HG03280 (cell line): Measurements from ENCODE around the gene LMO2.

Experiments used
- ATAC-seq: cut with Tn5 transposase; IDR thresholded peaks from one replicate; pipeline ENCODE4 v1.9.1; 2021; ENCODE audit warnings: mild to moderate bottlenecking, moderate library complexity; ENCODE audit not compliant: unreplicated experiment

The LMO2 gene

DNA sequence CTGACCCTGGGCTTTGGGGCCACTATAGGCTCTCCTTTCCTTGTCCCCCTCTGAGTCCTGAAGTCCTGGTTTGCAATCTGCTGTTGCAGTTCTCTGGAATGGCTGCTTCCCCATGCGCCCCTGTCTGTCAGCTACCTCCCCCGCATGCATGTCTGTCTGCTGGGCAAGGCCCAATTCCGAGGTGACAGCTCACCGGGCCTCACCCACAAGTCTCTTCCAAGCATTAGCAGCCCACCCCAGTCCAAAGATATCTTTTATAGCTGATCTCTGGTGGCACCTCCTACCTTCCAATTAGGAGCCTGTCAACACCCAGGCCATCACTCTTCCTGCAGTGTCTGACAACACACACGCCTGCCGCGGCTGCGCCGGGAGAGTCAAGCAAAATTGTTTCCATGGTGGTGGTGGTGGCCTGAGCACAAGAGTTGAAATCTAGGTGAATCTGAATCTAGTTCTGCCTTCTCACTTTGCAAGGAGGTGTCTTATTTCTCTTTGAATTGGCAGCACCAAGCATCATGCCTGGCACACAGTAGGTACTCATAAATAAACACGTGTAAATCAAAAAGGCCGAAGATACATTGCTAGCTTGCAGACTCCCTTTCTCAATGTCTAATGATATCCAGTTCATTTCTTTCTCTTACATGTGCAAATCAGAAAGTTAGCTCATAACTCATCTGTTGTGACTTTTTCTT, 1.2 kb upstream of the LMO2 start:
- ATAC-seq: no peak

DNA sequence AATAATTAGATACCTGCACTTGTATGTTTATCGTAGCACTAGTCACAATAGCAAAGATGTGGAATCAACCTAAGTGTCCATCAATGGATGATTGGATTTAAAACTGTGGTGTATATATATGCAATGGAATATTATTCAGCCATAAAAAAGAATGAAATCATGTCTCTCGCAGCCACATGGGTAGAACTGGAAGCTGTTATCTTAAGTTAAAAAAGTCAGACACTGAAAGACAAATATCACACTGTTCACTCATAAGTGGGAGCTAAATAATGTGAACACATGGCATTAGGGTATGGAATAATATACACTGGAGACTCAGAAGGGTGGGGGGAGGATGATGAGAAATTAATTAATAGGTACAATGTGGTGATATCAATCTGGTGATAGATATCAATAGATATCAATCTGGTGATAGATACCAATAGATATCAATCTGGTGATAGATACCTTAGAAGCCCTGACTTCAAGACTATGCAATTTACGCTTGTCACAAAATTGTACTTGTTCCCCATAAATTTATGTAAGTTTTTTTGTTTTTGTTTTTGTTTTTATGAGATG, 2.0 kb downstream of the LMO2 start:
- ATAC-seq: no peak

DNA sequence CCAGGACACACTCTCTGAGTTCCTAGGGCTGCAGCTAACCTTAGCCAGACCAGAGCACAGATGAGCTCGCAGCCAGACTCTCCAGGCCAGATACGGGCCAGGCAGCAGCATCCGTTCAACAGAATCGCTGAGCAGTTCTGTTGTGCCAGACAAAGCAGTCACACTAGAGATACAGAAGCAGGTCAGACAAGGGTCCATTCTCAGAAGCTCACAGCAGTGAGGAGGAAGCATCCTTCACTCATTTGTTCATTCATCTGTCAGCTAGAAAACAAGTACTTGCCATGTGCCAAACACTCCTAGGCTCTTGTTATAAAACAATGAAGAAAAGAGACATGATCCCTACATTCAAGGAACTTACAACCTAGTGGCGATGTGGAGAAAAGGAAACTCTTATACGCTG, 2.6 kb downstream of the LMO2 start:
- ATAC-seq: no peak

DNA sequence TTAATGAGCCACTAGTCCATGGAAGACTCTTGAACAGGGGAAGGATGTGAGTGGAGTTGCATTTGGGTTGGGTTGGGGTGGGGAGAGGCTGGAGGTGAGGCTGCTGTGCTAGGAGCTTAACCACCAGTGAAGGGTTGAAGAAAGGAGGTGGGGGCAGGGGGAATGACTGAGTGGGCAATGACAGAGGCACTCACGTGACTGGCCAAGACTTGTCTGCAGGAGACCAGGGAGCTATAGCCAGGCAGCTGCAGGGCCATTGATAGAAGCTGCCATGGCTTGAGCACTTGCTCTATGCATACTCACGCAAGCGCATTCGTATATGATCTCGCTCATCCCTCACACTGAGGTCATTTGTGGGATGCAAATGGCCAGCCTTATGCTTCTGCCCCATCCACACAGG, 4.0 kb downstream of the LMO2 start:
- ATAC-seq: no peak

DNA sequence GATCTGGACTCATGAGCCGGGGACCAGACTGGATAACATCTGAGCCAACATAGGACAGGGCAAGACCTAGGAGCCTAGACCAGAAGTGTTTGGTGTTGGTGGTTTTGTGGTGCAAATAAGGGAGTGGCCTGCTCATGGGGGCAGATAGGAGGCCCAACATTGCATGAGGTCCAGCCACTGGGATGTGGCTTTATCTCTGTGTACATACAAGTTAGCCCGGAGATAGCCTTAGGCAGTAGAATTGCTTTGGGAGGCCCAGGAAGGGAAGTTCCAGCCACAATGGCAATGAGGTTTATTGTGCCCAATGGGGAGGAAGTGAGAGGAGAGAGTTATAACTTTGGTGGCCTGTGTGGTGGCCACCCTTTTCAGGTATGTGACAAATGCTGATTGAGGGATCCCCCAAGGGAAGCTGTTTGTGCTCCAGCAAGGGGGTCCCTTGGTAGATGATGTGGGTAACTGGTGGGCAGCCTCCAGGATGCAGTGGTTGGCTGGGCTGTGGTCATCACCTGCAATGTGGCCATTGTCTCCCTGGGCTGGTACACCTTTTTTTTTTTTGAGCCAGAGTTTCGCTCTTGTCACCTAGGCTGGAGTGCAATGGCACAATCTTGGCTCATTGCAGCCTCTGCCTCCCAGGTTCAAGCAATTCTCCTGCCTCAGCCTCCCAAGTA, 6.4 kb downstream of the LMO2 start:
- no peak for ATAC-seq

DNA sequence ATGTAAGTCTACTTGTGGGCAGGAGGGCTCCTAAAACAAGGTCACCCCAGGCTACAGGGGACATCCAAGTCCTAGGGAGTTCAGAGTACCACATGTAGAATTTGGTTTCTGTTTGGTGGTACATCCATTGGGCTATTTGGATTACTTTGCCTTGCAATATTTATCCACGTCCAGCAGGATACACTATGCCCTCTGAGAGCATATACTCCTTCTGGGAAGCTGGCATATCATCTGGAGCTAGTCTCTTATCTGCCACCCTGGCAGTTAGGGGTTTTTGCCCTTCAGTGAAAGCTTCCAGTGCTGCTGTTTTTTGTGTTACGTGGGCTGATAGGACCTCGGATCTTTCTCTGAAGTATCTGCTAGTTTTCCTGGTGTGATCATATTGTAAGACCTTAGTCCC, 7.3 kb downstream of the LMO2 start:
- no peak for ATAC-seq

DNA sequence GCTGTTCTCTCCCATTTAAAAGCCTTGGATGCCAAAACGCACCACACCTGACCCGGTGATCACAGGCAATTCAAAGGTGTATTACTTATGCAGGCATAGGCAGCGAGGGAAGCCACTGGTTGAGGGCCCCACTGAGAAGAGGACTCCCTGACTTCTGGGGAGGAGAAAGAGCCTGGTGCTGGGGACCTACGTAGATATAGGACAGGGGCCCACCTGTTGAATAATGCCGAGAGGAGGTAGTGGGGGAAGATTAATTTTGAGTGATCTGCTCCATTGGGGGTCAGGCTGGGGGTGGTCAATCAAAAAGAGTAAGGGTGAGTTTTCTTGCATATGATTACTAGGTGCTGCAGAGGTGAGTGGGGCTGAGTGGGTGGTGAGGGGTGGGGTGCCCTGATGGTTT, 7.8 kb downstream of the LMO2 start:
- no peak for ATAC-seq

DNA sequence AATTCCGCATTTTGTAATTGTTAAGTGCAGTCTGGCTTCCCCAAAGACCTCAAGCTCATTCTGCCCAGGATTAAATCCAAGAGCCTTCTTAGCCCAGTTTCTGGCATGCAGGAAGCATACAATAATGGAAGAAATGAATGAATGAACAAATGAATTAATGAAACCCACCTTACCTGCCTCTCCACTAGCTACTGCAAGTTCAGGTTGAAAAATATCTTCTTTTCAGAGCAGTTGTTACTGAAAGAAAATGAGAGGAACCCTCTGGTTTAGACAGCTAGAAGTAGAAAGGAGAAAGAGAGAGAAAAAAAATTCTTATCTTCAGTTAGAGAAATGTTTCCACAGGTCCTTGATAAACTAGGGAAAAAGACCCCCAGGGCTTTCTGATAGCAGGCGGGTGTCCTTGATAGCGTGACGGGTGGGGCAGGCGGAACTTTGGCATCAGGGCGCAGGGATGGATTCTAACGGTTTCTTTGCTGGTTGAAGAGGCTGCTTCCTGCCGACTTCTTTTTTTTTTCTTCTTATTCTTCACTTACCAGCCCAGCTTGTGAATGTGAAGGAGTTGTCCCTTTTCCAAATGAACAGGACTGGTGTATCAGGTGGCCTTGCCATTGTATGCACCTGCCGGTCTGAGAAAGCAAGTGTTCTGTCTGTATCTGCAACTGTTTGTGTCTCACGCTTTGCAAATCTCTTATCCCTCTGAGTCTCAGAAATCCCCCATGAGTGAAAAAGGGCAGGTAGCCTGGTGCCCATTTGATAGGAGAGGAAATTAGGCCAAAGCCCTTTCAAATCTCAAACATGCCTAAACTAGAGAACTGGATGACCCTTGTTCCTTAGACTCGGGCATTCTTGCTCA, 10.0 kb downstream of the LMO2 start:
- no peak for ATAC-seq

DNA sequence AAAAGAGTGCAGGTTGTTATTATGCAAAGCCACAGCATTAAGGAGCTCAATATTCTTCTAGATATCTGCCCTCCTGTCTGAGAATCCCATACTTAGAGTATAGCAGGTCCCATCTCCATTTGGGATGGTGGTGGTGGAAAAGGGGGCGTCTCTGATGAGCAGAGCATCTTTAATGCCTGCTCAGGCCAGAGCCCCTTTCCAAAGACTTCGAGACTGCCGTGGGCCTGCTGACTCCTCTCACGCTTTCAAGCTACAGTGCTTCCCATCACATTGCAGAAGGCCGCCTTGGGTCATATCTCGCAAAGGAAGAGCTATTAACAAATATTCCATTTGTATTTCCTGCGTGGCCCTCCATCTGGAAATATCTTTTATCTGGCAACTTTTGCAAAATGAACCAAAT, 10.9 kb downstream of the LMO2 start:
- ATAC-seq: no peak

DNA sequence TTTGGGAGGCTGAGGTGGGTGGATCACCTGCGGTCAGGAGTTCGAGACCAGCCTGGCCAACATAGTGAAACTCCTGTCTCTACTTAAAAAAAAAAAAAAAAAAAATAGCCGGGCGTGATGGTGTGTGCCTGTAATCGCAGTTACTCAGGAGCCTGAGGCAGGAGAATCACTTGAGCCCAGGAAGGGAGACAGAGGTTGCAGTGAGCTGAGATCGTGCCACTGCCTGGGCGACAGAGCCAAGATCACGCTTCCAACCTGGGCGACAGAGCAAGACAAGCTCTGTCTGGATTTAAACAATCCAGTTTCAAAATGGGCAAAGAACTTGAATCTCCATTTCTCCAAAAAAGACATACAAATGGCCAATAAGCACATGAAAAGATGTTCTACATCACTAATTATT, 12.5 kb downstream of the LMO2 start:
- ATAC-seq: no peak

DNA sequence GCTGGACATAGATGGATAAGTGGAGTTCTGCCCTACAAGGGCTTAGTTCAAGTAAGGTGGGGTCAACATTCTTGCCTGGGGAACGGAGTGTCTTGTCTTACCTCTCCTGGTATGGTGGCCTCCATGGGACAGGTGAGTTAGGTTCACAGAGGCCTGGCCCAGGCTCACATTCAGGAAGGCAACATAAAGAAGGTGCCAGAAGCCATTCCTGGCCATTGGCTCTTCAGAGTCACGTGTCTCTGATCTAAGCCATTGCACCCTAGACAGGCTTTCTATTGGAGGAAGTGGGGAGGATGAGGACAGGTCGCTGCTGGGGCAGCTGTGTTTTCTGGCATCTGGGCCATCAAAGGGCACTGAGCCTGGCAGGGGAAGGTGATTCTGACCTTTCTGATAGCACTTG, 14.8 kb downstream of the LMO2 start:
- no peak for ATAC-seq

DNA sequence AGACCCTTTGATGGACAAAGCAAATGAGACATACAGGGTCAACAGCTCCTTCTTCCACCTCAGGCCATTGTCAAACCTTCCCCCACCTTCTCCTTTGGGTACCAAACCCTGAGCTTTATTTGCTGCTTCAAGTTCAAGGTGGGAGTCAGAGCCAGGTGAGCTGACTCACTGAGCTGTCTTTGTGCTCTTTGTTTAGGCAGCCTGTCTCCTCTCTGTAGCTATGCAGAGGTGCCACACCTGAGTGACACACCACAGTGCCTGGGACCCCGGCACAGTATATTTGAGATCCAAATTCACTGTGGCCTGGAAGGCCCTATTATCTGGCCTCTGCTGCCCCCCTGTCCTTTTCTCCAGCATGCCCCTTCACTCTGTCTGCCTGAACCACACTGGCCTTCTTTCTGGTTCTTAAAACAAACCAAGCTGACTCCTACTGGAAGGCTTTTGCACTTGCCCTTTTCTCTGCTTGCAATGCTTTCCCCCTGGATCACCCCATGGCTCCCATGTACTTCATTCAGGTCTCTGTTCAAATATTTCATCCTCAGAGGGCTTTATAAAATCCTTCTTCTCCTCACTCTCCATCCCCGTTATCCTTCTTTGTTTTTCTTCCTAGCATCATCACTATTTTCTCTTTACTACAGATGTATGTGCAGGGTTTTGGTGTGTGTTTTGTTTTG, 16.1 kb downstream of the LMO2 start:
- ATAC-seq: no peak

DNA sequence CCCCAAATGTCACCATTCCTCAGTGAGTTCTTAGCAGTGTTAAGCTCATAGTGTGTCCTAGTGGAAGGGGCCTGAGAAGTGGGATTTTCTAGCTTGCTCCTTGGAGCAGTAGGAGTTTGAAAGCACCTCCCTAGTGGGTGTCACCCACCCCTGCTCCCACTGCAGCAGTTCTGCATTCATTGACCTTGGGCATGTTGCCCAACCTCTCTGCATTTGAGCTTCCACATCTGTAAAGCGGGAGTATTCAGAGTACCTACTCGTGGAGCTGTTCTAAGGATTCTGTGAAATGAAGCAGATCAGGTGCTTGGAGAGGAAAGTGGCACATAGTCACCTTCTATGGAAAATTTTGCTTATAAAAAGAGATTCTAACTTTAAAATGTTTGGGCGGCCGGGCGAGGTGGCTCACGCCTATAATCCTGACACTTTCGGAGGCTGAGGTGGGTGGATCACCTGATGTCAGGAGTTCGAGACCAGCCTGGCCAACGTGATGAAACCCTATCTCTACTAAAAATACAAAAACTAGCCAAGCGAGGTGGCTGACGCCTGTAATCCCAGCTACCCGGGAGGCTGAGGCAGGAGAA, 16.9 kb downstream of the LMO2 start:
- no peak for ATAC-seq

DNA sequence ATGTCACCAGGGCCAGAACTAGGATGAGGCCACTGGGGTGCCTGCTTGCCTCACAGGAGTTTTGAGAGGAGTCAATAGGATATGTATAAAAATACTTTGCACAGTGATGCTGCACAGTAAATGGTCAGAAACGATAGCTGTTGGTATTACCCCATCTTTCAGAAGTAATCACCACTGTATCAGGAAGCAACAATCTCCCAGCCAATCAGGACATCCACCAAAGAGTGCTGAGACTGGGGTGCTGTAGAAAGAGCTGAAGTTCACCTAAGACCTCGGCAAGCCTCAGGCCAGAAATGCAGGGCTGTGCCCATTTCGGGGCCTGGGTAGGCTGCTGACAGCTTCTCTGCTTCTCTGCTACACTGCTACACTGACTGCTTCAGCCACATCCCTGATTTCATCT, 17.4 kb downstream of the LMO2 start:
- ATAC-seq: no peak

DNA sequence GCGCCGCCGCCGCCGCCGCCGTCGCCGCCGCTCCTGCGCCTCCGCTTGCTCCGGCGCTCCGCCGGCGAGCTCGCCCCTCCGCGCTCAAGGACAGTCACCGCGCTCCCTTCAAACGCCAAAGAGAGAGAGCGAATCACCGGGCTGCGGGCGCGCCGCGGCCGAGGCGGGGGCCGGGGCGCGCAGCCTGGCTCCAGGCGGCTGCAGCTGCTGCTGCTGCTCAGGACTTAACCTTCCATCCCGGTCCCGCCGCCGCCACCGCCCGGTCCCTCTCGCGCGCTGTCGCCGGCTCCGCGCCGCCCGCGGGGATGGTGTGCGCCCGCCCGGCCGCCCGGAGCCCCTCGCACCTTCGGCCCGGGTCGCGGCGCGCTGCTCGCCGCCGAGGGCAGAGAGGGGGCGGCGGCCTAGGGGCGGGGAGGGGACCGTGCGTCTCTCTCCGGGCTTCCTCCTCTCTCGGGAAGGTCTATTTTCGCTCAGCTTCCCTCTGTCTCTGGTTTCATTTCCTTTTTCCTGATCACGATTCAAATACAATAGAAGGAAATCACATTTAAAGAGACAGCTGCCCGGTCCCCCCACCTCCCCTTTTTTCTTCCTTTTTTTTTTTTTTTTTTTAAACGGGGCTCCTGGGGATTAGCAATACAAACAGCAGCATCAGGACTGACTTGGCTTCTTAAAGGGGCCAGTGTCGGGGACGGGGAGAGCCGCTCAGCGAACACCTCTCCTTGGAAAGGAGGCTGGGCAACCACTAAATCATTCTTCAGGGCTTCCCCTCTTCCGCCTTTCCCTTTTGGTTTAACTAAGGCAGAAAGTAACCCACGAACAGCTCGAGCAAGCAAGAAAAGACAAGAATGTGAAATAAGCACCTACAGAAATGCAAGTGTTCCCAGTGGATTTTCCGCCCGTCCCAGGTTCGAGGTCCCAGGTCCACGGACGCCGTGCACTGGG, 22.1 kb downstream of the LMO2 start:
- ATAC-seq: no peak

DNA sequence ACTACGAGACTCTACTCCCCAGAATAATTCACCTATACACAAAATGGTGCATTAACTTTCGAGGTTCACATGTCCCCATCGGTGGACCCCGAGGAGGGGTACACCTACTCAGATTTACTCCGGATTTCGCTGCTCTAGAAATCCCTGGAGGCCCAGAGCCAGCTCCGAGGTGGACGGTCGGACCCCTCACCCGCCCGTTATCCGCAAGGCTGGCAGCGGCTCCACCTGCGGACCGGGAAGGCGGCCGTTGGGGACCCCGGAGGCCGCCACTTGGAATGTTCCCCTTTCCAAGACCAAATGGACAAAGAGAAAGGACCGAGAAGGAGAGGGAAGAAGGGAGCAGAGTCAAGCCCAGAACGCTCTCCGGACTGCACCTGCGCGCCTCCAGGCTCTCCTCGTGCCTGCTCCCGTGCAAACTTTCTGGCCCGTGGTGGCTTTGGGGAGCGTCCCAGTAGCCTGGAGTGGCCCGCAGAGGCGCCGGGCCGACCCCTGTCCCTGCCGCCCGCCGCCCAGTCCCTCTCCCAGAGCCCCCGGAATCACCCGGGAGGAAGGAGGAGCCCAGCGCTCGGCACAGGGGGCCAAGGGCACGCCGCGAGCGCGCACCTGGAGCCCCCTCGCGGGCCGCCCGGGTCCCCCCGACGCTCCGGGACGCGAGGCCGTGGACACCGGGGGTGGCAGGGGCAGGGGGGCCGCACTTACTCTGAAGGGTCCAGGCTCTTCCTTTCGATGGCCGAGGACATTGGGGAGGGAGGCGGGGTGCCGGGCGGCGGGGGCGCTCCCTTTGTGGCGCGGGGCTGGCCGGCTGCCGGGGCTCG, 23.0 kb downstream of the LMO2 start:
- no peak for ATAC-seq

DNA sequence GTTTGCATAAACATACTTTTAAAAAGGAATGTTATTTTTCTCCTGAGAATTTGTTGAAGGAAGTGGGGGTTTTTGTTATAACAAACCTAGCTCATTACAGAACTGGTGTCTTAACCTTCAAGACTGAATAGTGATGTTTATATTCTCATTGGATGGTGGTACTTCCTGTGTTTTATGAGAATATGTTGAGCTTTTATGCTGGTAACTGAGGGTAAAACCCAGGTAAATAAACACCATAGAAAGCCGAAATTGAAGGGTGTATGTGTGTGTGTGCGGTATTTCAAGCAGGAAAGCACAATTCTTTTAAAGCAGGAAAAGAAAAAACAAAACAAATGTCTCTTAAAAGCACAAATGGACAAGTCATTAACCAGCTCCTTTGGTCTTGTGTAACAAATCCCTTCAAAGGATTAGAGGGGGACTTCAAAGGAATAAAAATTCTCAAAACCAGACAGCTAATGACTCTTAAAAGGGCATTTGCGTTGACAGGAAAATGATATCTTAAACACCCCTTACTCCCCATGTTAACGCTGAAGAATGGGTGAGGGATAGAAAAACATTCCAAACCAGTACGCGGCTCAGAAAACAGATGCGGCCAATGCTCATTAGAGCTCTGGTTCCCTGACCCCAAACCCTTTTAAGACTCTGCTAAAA, 23.8 kb downstream of the LMO2 start:
- no peak for ATAC-seq

DNA sequence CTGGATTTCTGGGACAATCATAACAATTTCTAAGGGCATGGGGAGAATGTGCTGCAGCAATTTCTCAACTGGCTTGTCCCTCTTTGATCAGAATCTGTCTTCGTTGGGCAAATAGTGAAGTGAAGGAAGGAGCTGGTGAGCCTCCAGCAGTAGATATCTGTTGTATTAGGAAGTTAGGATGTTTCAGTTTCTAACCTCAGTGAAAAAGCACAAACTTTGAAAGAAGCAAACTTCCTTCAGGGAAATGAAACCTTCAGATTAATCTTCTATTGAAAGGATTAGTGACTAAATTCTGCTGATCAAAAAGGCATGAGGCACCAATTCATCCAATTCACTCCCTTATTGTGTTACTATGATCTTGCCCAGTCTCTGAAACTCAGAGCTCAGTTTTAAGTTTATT, 24.3 kb downstream of the LMO2 start:
- ATAC-seq: no peak
